Peyer's patch (tissue), 4 donors: Measurements from ENCODE around the gene ELK3. TPM values are rescaled to one million over a fixed set of nuclear protein-coding genes. Genes with fewer than 3 reads are reported as not detected.

ENCODE experiments used
- DNase-seq, 3 donors: peaks; one replicate each; pipeline ENCODE4 v3.0.0-alpha.2; 2017 to 2019
- H3K27ac ChIP-seq, 4 donors: fragments of 200-600 bp; sonication (generic); one replicate each; pipeline ENCODE4 v1.5.1; 2016 to 2019
- H3K27me3 ChIP-seq, 2 donors: fragments of 200-600 bp; sonication (generic); one replicate each; pipeline ENCODE4 v1.5.1; 2019
- H3K36me3 ChIP-seq, 3 donors: fragments of 200-600 bp; sonication (generic); one replicate each; pipeline ENCODE4 v1.5.1; 2016 to 2019
- H3K4me1 ChIP-seq, 4 donors: fragments of 200-600 bp; sonication (generic); one replicate each; pipeline ENCODE4 v1.5.1; 2016 to 2019
- H3K4me3 ChIP-seq, 4 donors: fragments of 200-600 bp; sonication (generic); 1 replicate in 3 of 4; 2 replicates in 1 of 4; pipeline ENCODE4 v1.5.1; 2016 to 2019; ENCODE audit warnings: mild to moderate bottlenecking in 1 of 4
- H3K9me3 ChIP-seq, 4 donors: fragments of 200-600 bp; sonication (generic); one replicate each; pipeline ENCODE4 v1.5.1; 2016 to 2019; ENCODE audit warnings: mild to moderate bottlenecking in 1 of 4
- CTCF ChIP-seq, 6 experiments: fragments of 450-650 bp in 4 of 6; fragments of 200-600 bp in 2 of 6; sonication (generic) in 1 of 6; IDR thresholded peaks; one replicate each; pipeline ENCODE4 v1.5.1; 2017 to 2019; ENCODE audit warnings: antibody characterized with exemption in 6 of 6, mild to moderate bottlenecking in 3 of 6, moderate library complexity in 1 of 6
- POLR2A ChIP-seq, 2 donors: fragments of 450-650 bp; IDR thresholded peaks; one replicate each; pipeline ENCODE4 v1.5.1; 2017; ENCODE audit warnings: antibody characterized with exemption in 2 of 2, mild to moderate bottlenecking in 2 of 2, moderate library complexity in 2 of 2
- total RNA-seq, 4 donors: library from RNA; depleted of rRNA; stranded (reverse); fragments of >200 nt; gene quantifications; one replicate each; pipeline ENCODE4 v1.1.0, GENCODE V29; 2016

The ELK3 gene
- total RNA-seq, 4 donors from 2014 or later, result 5.1 to 23.9 (median 9.4) TPM

- H3K4me1 ChIP-seq, result no peaks in the 10 kb centered on the region
- DNase-seq, result no peak
- H3K9me3 ChIP-seq, result no peaks in the 10 kb centered on the region
- TF ChIP-seq CTCF (IDR thresholded peaks at IDR 0.05), result no peak
- TF ChIP-seq POLR2A (IDR thresholded peaks at IDR 0.05), result no peak
- no peaks in the 10 kb centered on the region for H3K36me3 ChIP-seq
- no peak overlapping the region for H3K4me3 ChIP-seq
- no peak overlapping the region for H3K27ac ChIP-seq
- no peaks in the 10 kb centered on the region for H3K27me3 ChIP-seq
Observed at GRCh38 chr12:96187956-96188355, 6.2 kb upstream of the ELK3 start.

GRCh38 chr12:96189781-96190180 lies 4.4 kb upstream of the ELK3 start:
- no peaks in the 10 kb centered on the region for H3K36me3 ChIP-seq
- no peaks in the 10 kb centered on the region for H3K9me3 ChIP-seq
- no peak for DNase-seq
- peaks cover 0 to 5% (median 0%) of the 10 kb centered on the region in 4 donors for H3K4me1 ChIP-seq
- TF ChIP-seq CTCF (IDR thresholded peaks at IDR 0.05) (no peak), POLR2A (IDR thresholded peaks at IDR 0.05) (no peak)
- no peak overlapping the region for H3K27ac ChIP-seq
- H3K27me3 ChIP-seq, result no peaks in the 10 kb centered on the region
- H3K4me3 ChIP-seq, result no peak overlapping the region

- Histone ChIP-seq H3K4me3 (no peak overlapping the region), H3K36me3 (no peaks in the 10 kb centered on the region), H3K27ac (peak overlapping the region in 1 of 4 donors; percentile 58), H3K27me3 (no peaks in the 10 kb centered on the region), H3K9me3 (no peaks in the 10 kb centered on the region), H3K4me1 (peaks cover 0 to 5% (median 0%) of the 10 kb centered on the region in 4 donors)
- no peak for TF ChIP-seq POLR2A (IDR thresholded peaks at IDR 0.05)
- no peak for TF ChIP-seq CTCF (IDR thresholded peaks at IDR 0.05)
- DNase-seq, result no peak
Observed at GRCh38 chr12:96190413-96191108, 3.6 kb upstream of the ELK3 start.

GRCh38 chr12:96192926-96193573 lies 1.1 kb upstream of the ELK3 start:
- TF ChIP-seq CTCF (IDR thresholded peaks at IDR 0.05) (no peak), POLR2A (IDR thresholded peaks at IDR 0.05) (no peak)
- peak overlapping the region; percentile 7 to 93 (median 77) for H3K27ac ChIP-seq
- H3K36me3 ChIP-seq, result no peaks in the 10 kb centered on the region
- H3K9me3 ChIP-seq, result no peaks in the 10 kb centered on the region
- H3K4me3 ChIP-seq, result no peak overlapping the region
- DNase-seq, result no peak
- no peaks in the 10 kb centered on the region for H3K27me3 ChIP-seq
- H3K4me1 ChIP-seq, result peaks cover 0 to 12% (median 7%) of the 10 kb centered on the region in 4 donors

- Histone ChIP-seq H3K9me3 (no peaks in the 10 kb centered on the region), H3K27ac (peak overlapping the region; percentile 76 to 93 (median 82)), H3K4me1 (peaks cover 0 to 21% (median 7%) of the 10 kb centered on the region in 4 donors), H3K27me3 (no peaks in the 10 kb centered on the region), H3K36me3 (no peaks in the 10 kb centered on the region), H3K4me3 (peak overlapping the region; percentile 76 to 91 (median 82))
- TF ChIP-seq POLR2A (IDR thresholded peaks at IDR 0.05) (no peak), CTCF (IDR thresholded peaks at IDR 0.05) (no peak)
- DNase-seq, result no peak
Observed at GRCh38 chr12:96194576-96194889, 358 bp downstream of the ELK3 start.
